ENCODE results near the gene SUGT1.
A peak's percentile ranks its signal among the peaks of the same experiment; 100 is the strongest.
"Not testable (repeated sequence)": the region's sequence is repeated elsewhere in the genome, so short reads cannot be mapped to it uniquely, and the experiment has no call there.

SUGT1 gene

GRCh38 chr13:52703482-52703881, 50.8 kb downstream of the SUGT1 start:
- no peaks in the 10 kb centered on the region for H3K27me3 ChIP-seq (ENCODE audit: insufficient read depth, insufficient read length)
- TF ChIP-seq ZNF274 (IDR thresholded peaks at IDR 0.05; ENCODE audit: low read depth, low read length) (no peak), YY1 (IDR thresholded peaks at IDR 0.05; ENCODE audit: insufficient read depth, insufficient read length) (no peak), SUZ12 (IDR thresholded peaks at IDR 0.05; ENCODE audit: extremely low read depth, insufficient read depth, insufficient read length) (no peak)
- no peaks in the 10 kb centered on the region for H3K9me3 ChIP-seq (ENCODE audit: insufficient read depth, low read length)
- H3K4me1 ChIP-seq (ENCODE audit: insufficient read depth, insufficient read length) = no peaks in the 10 kb centered on the region
- no peak overlapping the region for H3K4me3 ChIP-seq (ENCODE audit: insufficient read length, low read depth)
- H3K36me3 ChIP-seq (ENCODE audit: insufficient read depth, insufficient read length, low read length) = no peaks in the 10 kb centered on the region
- no peak for DNase-seq (ENCODE audit: low read depth, low spot score)
- H3K9ac ChIP-seq (ENCODE audit: insufficient read length, low read depth) = no peak overlapping the region

- no peak overlapping the region for H3K9ac ChIP-seq (ENCODE audit: insufficient read length, low read depth)
Measured at GRCh38 chr13:52706081-52706480, 53.4 kb downstream of the SUGT1 start.

GRCh38 chr13:52707375-52707774, 54.7 kb downstream of the SUGT1 start:
- Histone ChIP-seq H3K4me3 (ENCODE audit: insufficient read length, low read depth) (no peak overlapping the region), H3K27me3 (ENCODE audit: insufficient read depth, insufficient read length) (no peaks in the 10 kb centered on the region), H3K9me3 (ENCODE audit: insufficient read depth, low read length) (no peaks in the 10 kb centered on the region), H3K4me1 (ENCODE audit: insufficient read depth, insufficient read length) (no peaks in the 10 kb centered on the region), H3K9ac (ENCODE audit: insufficient read length, low read depth) (no peak overlapping the region), H3K36me3 (ENCODE audit: insufficient read depth, insufficient read length, low read length) (no peaks in the 10 kb centered on the region)
- DNase-seq (ENCODE audit: low read depth, low spot score) = no peak
- no peak for TF ChIP-seq ZNF274 (IDR thresholded peaks at IDR 0.05; ENCODE audit: low read depth, low read length)
- no peak for TF ChIP-seq SUZ12 (IDR thresholded peaks at IDR 0.05; ENCODE audit: extremely low read depth, insufficient read depth, insufficient read length)
- no peak for TF ChIP-seq YY1 (IDR thresholded peaks at IDR 0.05; ENCODE audit: insufficient read depth, insufficient read length)

More at GRCh38 chr13:52706081-52706480, 53.4 kb downstream of the SUGT1 start:
- no peaks in the 10 kb centered on the region for H3K9me3 ChIP-seq (ENCODE audit: insufficient read depth, low read length)
- no peak for DNase-seq (ENCODE audit: low read depth, low spot score)
- H3K4me1 ChIP-seq (ENCODE audit: insufficient read depth, insufficient read length) = no peaks in the 10 kb centered on the region
- no peaks in the 10 kb centered on the region for H3K36me3 ChIP-seq (ENCODE audit: insufficient read depth, insufficient read length, low read length)
- H3K27me3 ChIP-seq (ENCODE audit: insufficient read depth, insufficient read length) = no peaks in the 10 kb centered on the region
- no peak overlapping the region for H3K4me3 ChIP-seq (ENCODE audit: insufficient read length, low read depth)
- TF ChIP-seq SUZ12 (IDR thresholded peaks at IDR 0.05; ENCODE audit: extremely low read depth, insufficient read depth, insufficient read length) (no peak), ZNF274 (IDR thresholded peaks at IDR 0.05; ENCODE audit: low read depth, low read length) (no peak), YY1 (IDR thresholded peaks at IDR 0.05; ENCODE audit: insufficient read depth, insufficient read length) (no peak)

GRCh38 chr13:52708266-52708665, 55.6 kb downstream of the SUGT1 start:
- not testable (repeated sequence) for H3K36me3 ChIP-seq (ENCODE audit: insufficient read depth, insufficient read length, low read length); H3K4me1 ChIP-seq (ENCODE audit: insufficient read depth, insufficient read length); H3K4me3 ChIP-seq (ENCODE audit: insufficient read length, low read depth); H3K9me3 ChIP-seq (ENCODE audit: insufficient read depth, low read length); H3K27me3 ChIP-seq (ENCODE audit: insufficient read depth, insufficient read length); DNase-seq (ENCODE audit: low read depth, low spot score); H3K9ac ChIP-seq (ENCODE audit: insufficient read length, low read depth)

- no peaks in the 10 kb centered on the region for H3K27me3 ChIP-seq (ENCODE audit: insufficient read depth, insufficient read length)
- TF ChIP-seq SUZ12 (IDR thresholded peaks at IDR 0.05; ENCODE audit: extremely low read depth, insufficient read depth, insufficient read length) (no peak), YY1 (IDR thresholded peaks at IDR 0.05; ENCODE audit: insufficient read depth, insufficient read length) (no peak), ZNF274 (IDR thresholded peaks at IDR 0.05; ENCODE audit: low read depth, low read length) (no peak)
- no peaks in the 10 kb centered on the region for H3K36me3 ChIP-seq (ENCODE audit: insufficient read depth, insufficient read length, low read length)
- no peaks in the 10 kb centered on the region for H3K9me3 ChIP-seq (ENCODE audit: insufficient read depth, low read length)
- DNase-seq (ENCODE audit: low read depth, low spot score) = no peak
- H3K4me3 ChIP-seq (ENCODE audit: insufficient read length, low read depth) = no peak overlapping the region
- H3K4me1 ChIP-seq (ENCODE audit: insufficient read depth, insufficient read length) = no peaks in the 10 kb centered on the region
- H3K9ac ChIP-seq (ENCODE audit: insufficient read length, low read depth) = no peak overlapping the region
Measured at GRCh38 chr13:52711286-52711685, 58.6 kb downstream of the SUGT1 start.

- Histone ChIP-seq H3K27me3 (ENCODE audit: insufficient read depth, insufficient read length) (no peaks in the 10 kb centered on the region), H3K9ac (ENCODE audit: insufficient read length, low read depth) (no peak overlapping the region), H3K4me1 (ENCODE audit: insufficient read depth, insufficient read length) (no peaks in the 10 kb centered on the region), H3K9me3 (ENCODE audit: insufficient read depth, low read length) (no peaks in the 10 kb centered on the region), H3K36me3 (ENCODE audit: insufficient read depth, insufficient read length, low read length) (no peaks in the 10 kb centered on the region), H3K4me3 (ENCODE audit: insufficient read length, low read depth) (no peak overlapping the region)
- no peak for DNase-seq (ENCODE audit: low read depth, low spot score)
- TF ChIP-seq ZNF274 (IDR thresholded peaks at IDR 0.05; ENCODE audit: low read depth, low read length) (no peak), SUZ12 (IDR thresholded peaks at IDR 0.05; ENCODE audit: extremely low read depth, insufficient read depth, insufficient read length) (no peak), YY1 (IDR thresholded peaks at IDR 0.05; ENCODE audit: insufficient read depth, insufficient read length) (no peak)
Measured at GRCh38 chr13:52712385-52712784, 59.7 kb downstream of the SUGT1 start.

- H3K27me3 ChIP-seq (ENCODE audit: insufficient read depth, insufficient read length) = no peaks in the 10 kb centered on the region
- H3K36me3 ChIP-seq (ENCODE audit: insufficient read depth, insufficient read length, low read length) = no peaks in the 10 kb centered on the region
- TF ChIP-seq SUZ12 (IDR thresholded peaks at IDR 0.05; ENCODE audit: extremely low read depth, insufficient read depth, insufficient read length) (no peak), ZNF274 (IDR thresholded peaks at IDR 0.05; ENCODE audit: low read depth, low read length) (no peak), YY1 (IDR thresholded peaks at IDR 0.05; ENCODE audit: insufficient read depth, insufficient read length) (no peak)
- H3K9ac ChIP-seq (ENCODE audit: insufficient read length, low read depth) = no peak overlapping the region
- H3K4me3 ChIP-seq (ENCODE audit: insufficient read length, low read depth) = no peak overlapping the region
- no peaks in the 10 kb centered on the region for H3K9me3 ChIP-seq (ENCODE audit: insufficient read depth, low read length)
- DNase-seq (ENCODE audit: low read depth, low spot score) = no peak
- H3K4me1 ChIP-seq (ENCODE audit: insufficient read depth, insufficient read length) = no peaks in the 10 kb centered on the region
Measured at GRCh38 chr13:52713894-52714293, 61.3 kb downstream of the SUGT1 start.

GRCh38 chr13:52720904-52721303, 68.3 kb downstream of the SUGT1 start:
- H3K9ac ChIP-seq (ENCODE audit: insufficient read length, low read depth); H3K4me3 ChIP-seq (ENCODE audit: insufficient read length, low read depth); H3K4me1 ChIP-seq (ENCODE audit: insufficient read depth, insufficient read length); H3K27me3 ChIP-seq (ENCODE audit: insufficient read depth, insufficient read length); H3K9me3 ChIP-seq (ENCODE audit: insufficient read depth, low read length); H3K36me3 ChIP-seq (ENCODE audit: insufficient read depth, insufficient read length, low read length): not testable (repeated sequence)
- DNase-seq (ENCODE audit: low read depth, low spot score) = peak; percentile 68

- not testable (repeated sequence) for H3K9ac ChIP-seq (ENCODE audit: insufficient read length, low read depth); DNase-seq (ENCODE audit: low read depth, low spot score); H3K9me3 ChIP-seq (ENCODE audit: insufficient read depth, low read length); H3K4me1 ChIP-seq (ENCODE audit: insufficient read depth, insufficient read length); H3K4me3 ChIP-seq (ENCODE audit: insufficient read length, low read depth); H3K36me3 ChIP-seq (ENCODE audit: insufficient read depth, insufficient read length, low read length); H3K27me3 ChIP-seq (ENCODE audit: insufficient read depth, insufficient read length)
Measured at GRCh38 chr13:52721356-52721755, 68.7 kb downstream of the SUGT1 start.

Data from NT2/D1 (cell line).